ENCODE results near the gene ZFPM1. TPM values are rescaled to one million over a fixed set of nuclear protein-coding genes. Genes with fewer than 3 reads are reported as not detected.

ZFPM1 gene
- total RNA-seq, 1 experiment from 2014 or later: 14.6 TPM

DNA sequence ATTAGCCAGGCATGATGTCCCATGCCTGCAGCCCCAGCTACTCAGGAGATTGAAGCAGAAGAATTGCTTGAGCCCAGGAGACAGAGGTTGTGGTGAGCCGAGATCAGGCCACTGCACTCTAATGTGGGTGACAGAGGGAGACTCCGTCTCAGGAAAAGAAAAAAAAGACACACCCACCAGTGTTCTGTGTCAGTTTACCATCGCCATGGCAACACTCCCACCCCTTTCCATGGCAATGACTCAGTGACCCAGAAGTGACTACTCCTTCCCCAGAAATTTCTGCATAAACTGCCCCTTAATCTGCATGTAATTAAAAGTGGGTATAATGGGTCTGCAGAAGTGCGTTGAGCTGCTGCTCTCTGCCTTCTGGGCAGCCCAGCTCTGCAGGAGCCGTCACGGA, 113.1 kb downstream of the ZFPM1 start:
- no peaks in the 10 kb centered on the region for H3K9me2 ChIP-seq (ENCODE audit: insufficient read depth)
- H3K4me1 ChIP-seq (ENCODE audit: control insufficient read depth in 1 of 2, insufficient read depth in 2 of 2, low read length in 2 of 2): peaks cover 8 to 33% of the 10 kb centered on the region in 2 experiments
- ChIA-PET POLR2A (no interaction called here), RAD21 (ENCODE audit: low non-redundant PET in 1 of 2, low total read pairs in 2 of 2, uncharacterized antibody in 2 of 2, unreplicated experiment in 2 of 2) (no interaction called here), CTCF (no interaction called here)
- H3K9me3 ChIP-seq (ENCODE audit: control insufficient read depth in 1 of 2, insufficient read depth in 1 of 2, low read depth in 1 of 2, low read length in 2 of 2): no peaks in the 10 kb centered on the region
- H3K36me3 ChIP-seq (ENCODE audit: control insufficient read depth in 1 of 2, insufficient read depth in 2 of 2, low read length in 2 of 2): no peaks in the 10 kb centered on the region
- no peak overlapping the region for H3K4me3 ChIP-seq (replicated peaks in 1 of 2; ENCODE audit: low read depth in 1 of 2, low read length in 2 of 2)
- H3K27me3 ChIP-seq (ENCODE audit: insufficient read depth, low read length): no peaks in the 10 kb centered on the region
- intact Hi-C loops (cut with micrococcal nuclease): no loop called here
- TF ChIP-seq FOSL1 (IDR thresholded peaks at IDR 0.05; ENCODE audit: low read depth) (no peak), EZH2 (IDR thresholded peaks at IDR 0.05) (no peak), CEBPB (IDR thresholded peaks at IDR 0.05; ENCODE audit: low read depth) (no peak)
- peak overlapping the region; percentile 38 for H3K4me2 ChIP-seq (ENCODE audit: low read length)
- ATAC-seq (no peak), DNase-seq (ENCODE audit: low read depth, low spot score) (peak; percentile 34)
- no peak overlapping the region for H3K9ac ChIP-seq (ENCODE audit: low read length)
- H3K79me2 ChIP-seq (ENCODE audit: insufficient read depth, low read length): peaks cover 12% of the 10 kb centered on the region
- no peak overlapping the region for H3K27ac ChIP-seq (ENCODE audit: low read depth, low read length)
- no peak overlapping the region for H2AFZ ChIP-seq (ENCODE audit: low read depth, low read length, poor library complexity, severe bottlenecking)
- no peaks in the 10 kb centered on the region for H4K20me1 ChIP-seq (ENCODE audit: insufficient read depth)
- BruUV-seq (replicated peaks): no TSS peak

DNA sequence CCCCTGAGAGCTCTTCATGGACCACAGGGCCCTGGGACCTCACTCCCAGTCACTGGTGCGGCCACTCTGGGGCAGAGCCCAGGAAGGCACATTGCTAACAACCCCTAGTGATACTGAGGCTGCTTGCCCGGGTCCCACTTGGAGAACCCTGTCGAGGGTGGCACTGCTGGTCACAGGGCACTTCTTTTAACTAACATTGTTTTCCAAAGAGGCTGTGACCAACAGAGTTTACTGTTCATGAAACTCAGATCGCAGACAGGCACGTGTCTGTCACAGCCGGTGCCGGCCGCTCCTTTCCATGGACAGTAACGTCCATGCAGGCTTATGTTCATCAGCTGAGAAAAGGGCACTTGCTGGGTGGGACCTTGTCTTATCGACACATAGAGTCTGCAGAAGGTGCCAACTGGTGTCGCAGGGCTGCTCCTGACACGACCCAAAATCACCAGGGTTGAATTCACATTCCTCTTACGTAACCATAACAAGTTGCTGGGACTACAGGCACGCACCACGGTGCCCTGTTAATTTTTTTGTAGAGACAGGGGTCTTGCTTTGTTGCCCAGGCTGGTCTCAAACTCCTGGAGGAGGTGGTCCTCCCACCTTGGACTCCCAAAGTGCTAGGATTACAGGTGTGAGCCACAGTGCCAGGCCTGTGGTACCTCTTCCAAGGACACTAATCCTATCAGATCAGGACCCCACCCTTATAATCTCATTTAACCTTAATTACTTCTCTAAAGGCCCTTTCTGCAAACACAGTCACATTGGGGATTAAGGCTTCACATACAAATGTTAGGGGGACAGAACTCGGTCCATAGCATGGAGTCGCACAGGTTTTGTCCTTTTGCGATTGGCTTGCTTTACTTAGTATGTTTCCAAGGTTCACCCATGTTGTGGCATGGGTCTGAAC, 115.9 kb downstream of the ZFPM1 start:
- ChIA-PET CTCF (no interaction called here), POLR2A (no interaction called here), RAD21 (ENCODE audit: low non-redundant PET in 1 of 2, low total read pairs in 2 of 2, uncharacterized antibody in 2 of 2, unreplicated experiment in 2 of 2) (no interaction called here)
- no peak for TF ChIP-seq SIN3A (IDR thresholded peaks at IDR 0.05; ENCODE audit: low read depth)
- TF ChIP-seq, protein P1, sequence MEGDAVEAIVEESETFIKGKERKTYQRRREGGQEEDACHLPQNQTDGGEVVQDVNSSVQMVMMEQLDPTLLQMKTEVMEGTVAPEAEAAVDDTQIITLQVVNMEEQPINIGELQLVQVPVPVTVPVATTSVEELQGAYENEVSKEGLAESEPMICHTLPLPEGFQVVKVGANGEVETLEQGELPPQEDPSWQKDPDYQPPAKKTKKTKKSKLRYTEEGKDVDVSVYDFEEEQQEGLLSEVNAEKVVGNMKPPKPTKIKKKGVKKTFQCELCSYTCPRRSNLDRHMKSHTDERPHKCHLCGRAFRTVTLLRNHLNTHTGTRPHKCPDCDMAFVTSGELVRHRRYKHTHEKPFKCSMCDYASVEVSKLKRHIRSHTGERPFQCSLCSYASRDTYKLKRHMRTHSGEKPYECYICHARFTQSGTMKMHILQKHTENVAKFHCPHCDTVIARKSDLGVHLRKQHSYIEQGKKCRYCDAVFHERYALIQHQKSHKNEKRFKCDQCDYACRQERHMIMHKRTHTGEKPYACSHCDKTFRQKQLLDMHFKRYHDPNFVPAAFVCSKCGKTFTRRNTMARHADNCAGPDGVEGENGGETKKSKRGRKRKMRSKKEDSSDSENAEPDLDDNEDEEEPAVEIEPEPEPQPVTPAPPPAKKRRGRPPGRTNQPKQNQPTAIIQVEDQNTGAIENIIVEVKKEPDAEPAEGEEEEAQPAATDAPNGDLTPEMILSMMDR (IDR thresholded peaks at IDR 0.05 in 2 of 3, conservative IDR thresholded peaks at IDR 0.05 in 1 of 3; ENCODE audit: borderline replicate concordance in 1 of 3, insufficient read depth in 1 of 3, low read depth in 2 of 3, low read length in 2 of 3): no peak
- TF ChIP-seq JUND (IDR thresholded peaks at IDR 0.05): no peak
- TF ChIP-seq SRF (IDR thresholded peaks at IDR 0.05; ENCODE audit: low read depth): no peak
- no peak for TF ChIP-seq YY1 (IDR thresholded peaks at IDR 0.05; ENCODE audit: extremely low read depth, insufficient replicate concordance, low read depth, low read length)
- TF ChIP-seq CEBPB (IDR thresholded peaks at IDR 0.05; ENCODE audit: low read depth): no peak
- no peak for TF ChIP-seq TCF7L2 (IDR thresholded peaks at IDR 0.05; ENCODE audit: borderline replicate concordance, extremely low read depth, insufficient read depth, insufficient read length)
- TF ChIP-seq, protein P2, sequence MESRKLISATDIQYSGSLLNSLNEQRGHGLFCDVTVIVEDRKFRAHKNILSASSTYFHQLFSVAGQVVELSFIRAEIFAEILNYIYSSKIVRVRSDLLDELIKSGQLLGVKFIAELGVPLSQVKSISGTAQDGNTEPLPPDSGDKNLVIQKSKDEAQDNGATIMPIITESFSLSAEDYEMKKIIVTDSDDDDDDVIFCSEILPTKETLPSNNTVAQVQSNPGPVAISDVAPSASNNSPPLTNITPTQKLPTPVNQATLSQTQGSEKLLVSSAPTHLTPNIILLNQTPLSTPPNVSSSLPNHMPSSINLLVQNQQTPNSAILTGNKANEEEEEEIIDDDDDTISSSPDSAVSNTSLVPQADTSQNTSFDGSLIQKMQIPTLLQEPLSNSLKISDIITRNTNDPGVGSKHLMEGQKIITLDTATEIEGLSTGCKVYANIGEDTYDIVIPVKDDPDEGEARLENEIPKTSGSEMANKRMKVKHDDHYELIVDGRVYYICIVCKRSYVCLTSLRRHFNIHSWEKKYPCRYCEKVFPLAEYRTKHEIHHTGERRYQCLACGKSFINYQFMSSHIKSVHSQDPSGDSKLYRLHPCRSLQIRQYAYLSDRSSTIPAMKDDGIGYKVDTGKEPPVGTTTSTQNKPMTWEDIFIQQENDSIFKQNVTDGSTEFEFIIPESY (IDR thresholded peaks at IDR 0.05; ENCODE audit: extremely low read depth, insufficient replicate concordance, low read length): no peak
- no peak for TF ChIP-seq POLR2A (IDR thresholded peaks at IDR 0.05; ENCODE audit: borderline replicate concordance, extremely low read depth, insufficient read depth, insufficient read length)
- no peak for TF ChIP-seq EZH2 (IDR thresholded peaks at IDR 0.05)
- TF ChIP-seq, protein P3, sequence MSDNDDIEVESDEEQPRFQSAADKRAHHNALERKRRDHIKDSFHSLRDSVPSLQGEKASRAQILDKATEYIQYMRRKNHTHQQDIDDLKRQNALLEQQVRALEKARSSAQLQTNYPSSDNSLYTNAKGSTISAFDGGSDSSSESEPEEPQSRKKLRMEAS (IDR thresholded peaks at IDR 0.05): no peak
- TF ChIP-seq FOSL1 (IDR thresholded peaks at IDR 0.05; ENCODE audit: low read depth): no peak
- TF ChIP-seq, protein P4, sequence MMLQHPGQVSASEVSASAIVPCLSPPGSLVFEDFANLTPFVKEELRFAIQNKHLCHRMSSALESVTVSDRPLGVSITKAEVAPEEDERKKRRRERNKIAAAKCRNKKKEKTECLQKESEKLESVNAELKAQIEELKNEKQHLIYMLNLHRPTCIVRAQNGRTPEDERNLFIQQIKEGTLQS (IDR thresholded peaks at IDR 0.05): no peak
- no peak for TF ChIP-seq EGR1 (IDR thresholded peaks at IDR 0.05; ENCODE audit: low read depth)
- no peak for TF ChIP-seq ELF1 (IDR thresholded peaks at IDR 0.05; ENCODE audit: borderline replicate concordance, low read depth)
- H2AFZ ChIP-seq (ENCODE audit: low read depth, low read length, poor library complexity, severe bottlenecking): no peak overlapping the region
- 0 out of 2 replicates have a peak, but pooled peaks cover 5% of the 10 kb centered on the region for H4K20me1 ChIP-seq (ENCODE audit: insufficient read depth)
- peak overlapping the region; percentile 59 to 92 for H3K4me3 ChIP-seq (replicated peaks in 1 of 2; ENCODE audit: low read depth in 1 of 2, low read length in 2 of 2)
- H3K27ac ChIP-seq (ENCODE audit: low read depth, low read length): peak overlapping the region; percentile 60
- no peaks in the 10 kb centered on the region for H3K27me3 ChIP-seq (ENCODE audit: insufficient read depth, low read length)
- H3K9ac ChIP-seq (ENCODE audit: low read length): peak overlapping the region; percentile 87
- BruUV-seq (replicated peaks): no TSS peak
- no peak for ATAC-seq
- H3K79me2 ChIP-seq (ENCODE audit: insufficient read depth, low read length): peaks cover 40% of the 10 kb centered on the region
- H3K36me3 ChIP-seq (ENCODE audit: control insufficient read depth in 1 of 2, insufficient read depth in 2 of 2, low read length in 2 of 2): peaks cover 12 to 21% of the 10 kb centered on the region in 2 experiments; a peak in 3 of 4 replicates
- peaks cover 13 to 33% of the 10 kb centered on the region in 2 experiments for H3K4me1 ChIP-seq (ENCODE audit: control insufficient read depth in 1 of 2, insufficient read depth in 2 of 2, low read length in 2 of 2)
- H3K9me2 ChIP-seq (ENCODE audit: insufficient read depth): no peaks in the 10 kb centered on the region
- DNase-seq (ENCODE audit: low read depth, low spot score): no peak
- intact Hi-C loops (cut with micrococcal nuclease): no loop called here
- no peaks in the 10 kb centered on the region for H3K9me3 ChIP-seq (ENCODE audit: control insufficient read depth in 1 of 2, insufficient read depth in 1 of 2, low read depth in 1 of 2, low read length in 2 of 2)
- H3K4me2 ChIP-seq (ENCODE audit: low read length): peak overlapping the region; percentile 86

Data from HCT116 (cell line).